HepG2 (cell line): ENCODE results near the gene PDE8B.

ENCODE experiments used
- CREB3 ChIP-seq: sonication (generic); formaldehyde crosslinking; IDR thresholded peaks from 2 replicates; pipeline ENCODE4 v1.5.0; 2020; ENCODE audit warnings: missing genetic modification reagents
- YEATS4 ChIP-seq: sonication (generic); formaldehyde crosslinking; IDR thresholded peaks from 2 replicates; pipeline ENCODE4 v1.4.0; 2020; ENCODE audit warnings: missing genetic modification reagents, borderline replicate concordance
- ZBTB40 ChIP-seq, 2 experiments: fragments of 450-650 bp in 1 of 2; sonication (generic) in 1 of 2; formaldehyde crosslinking in 1 of 2; IDR thresholded peaks; 2 replicates each; pipeline versions ENCODE4 v1.6.1 to v1.8.0; 2016 to 2022; ENCODE audit warnings: antibody characterized with exemption in 1 of 2, mild to moderate bottlenecking in 1 of 2, missing genetic modification reagents in 1 of 2
- ZNF350 ChIP-seq: sonication (generic); formaldehyde crosslinking; IDR thresholded peaks from 2 replicates; pipeline ENCODE4 v1.4.0; 2020; ENCODE audit warnings: mild to moderate bottlenecking, low read depth, missing genetic modification reagents, borderline replicate concordance
- TF ChIP-seq, protein P1 (sequence below): sonication (generic); formaldehyde crosslinking; IDR thresholded peaks from 2 replicates; pipeline ENCODE4 v1.5.0; 2020; ENCODE audit warnings: mild to moderate bottlenecking, missing genetic modification reagents, moderate library complexity

DNA sequence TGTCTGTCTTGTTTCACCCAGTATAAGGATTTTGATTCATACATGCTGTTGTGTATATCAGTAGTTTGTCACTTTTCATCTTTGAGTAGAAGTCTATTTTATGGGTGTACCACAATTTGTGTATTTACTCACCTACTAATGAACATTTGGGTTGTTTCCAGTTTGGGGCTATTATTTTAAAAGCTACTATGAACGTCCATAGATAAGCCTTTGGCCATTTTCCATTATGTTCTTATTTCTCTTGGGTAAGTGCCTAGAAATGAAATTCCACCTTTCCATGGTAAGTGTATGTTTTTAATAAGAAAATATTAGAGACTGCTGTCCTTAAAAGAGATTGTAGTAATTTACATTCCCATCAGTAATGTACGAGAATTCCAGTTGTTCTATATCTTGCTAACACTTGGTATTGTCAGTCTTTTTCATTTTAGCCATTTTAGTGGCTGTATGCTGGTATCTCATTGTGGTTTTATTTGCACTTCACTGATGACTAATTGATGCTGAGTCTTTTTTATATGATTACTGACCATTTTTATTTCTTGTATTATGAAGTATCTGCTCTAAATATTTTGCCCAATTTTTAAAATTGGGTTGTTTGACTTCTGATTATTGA lies 17.9 kb upstream of the PDE8B start:
- TF ChIP-seq ZBTB40 (IDR thresholded peaks at IDR 0.05) = no peak
- no peak for TF ChIP-seq ZBTB40 (CRISPR knock-in tag; IDR thresholded peaks at IDR 0.05)
- TF ChIP-seq YEATS4 (CRISPR knock-in tag) = no peak
- TF ChIP-seq, protein P1, sequence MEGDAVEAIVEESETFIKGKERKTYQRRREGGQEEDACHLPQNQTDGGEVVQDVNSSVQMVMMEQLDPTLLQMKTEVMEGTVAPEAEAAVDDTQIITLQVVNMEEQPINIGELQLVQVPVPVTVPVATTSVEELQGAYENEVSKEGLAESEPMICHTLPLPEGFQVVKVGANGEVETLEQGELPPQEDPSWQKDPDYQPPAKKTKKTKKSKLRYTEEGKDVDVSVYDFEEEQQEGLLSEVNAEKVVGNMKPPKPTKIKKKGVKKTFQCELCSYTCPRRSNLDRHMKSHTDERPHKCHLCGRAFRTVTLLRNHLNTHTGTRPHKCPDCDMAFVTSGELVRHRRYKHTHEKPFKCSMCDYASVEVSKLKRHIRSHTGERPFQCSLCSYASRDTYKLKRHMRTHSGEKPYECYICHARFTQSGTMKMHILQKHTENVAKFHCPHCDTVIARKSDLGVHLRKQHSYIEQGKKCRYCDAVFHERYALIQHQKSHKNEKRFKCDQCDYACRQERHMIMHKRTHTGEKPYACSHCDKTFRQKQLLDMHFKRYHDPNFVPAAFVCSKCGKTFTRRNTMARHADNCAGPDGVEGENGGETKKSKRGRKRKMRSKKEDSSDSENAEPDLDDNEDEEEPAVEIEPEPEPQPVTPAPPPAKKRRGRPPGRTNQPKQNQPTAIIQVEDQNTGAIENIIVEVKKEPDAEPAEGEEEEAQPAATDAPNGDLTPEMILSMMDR = no peak
- TF ChIP-seq ZNF350 (CRISPR knock-in tag) = no peak
- no peak for TF ChIP-seq CREB3
